DMS79 treated with DMSO at 0.1 percent for 48 hours (cell line): ENCODE data around the gene FOXK1.

Experiments
- DNase-seq: peaks from one replicate; lab custom pipeline; 2025; lab: John Stamatoyannopoulos, UW

Gene FOXK1

GRCh38 chr7:4819560-4820404, 137.7 kb downstream of the FOXK1 start:
- DNase-seq = no peak

- no peak for DNase-seq
Measured at GRCh38 chr7:4820405-4820966, 138.4 kb downstream of the FOXK1 start.
